K562 (cell line): ENCODE data around the gene MCL1. TPM values are rescaled to one million over a fixed set of nuclear protein-coding genes. Genes with fewer than 3 reads are reported as not detected.

ENCODE experiments used
- ATAC-seq: fragments of 200-7000 bp; cut with Tn5 transposase; 3 replicates; pipeline ENCODE4 v1.9.1; 2020; ENCODE audit warnings: moderate library complexity
- BruUV-seq: library from RNA; stranded (reverse); fragments of 400-500 nt; replicated peaks from 2 replicates; lab custom pipeline; 2021; lab: Mats Ljungman, UMichigan
- CTCF ChIA-PET: fragments of 300-600 bp; formaldehyde crosslinking; extraction: SDS; loops from one replicate; lab custom pipeline; 2021; ENCODE audit warnings: low intra/inter-chr PET ratio; lab: Yijun Ruan, JAX
- POLR2A ChIA-PET: fragments of 300-600, 350-650 bp; sonication (Branson Sonifier 250); formaldehyde crosslinking; extraction: SDS; loops from one replicate; lab custom pipeline; 2021; ENCODE audit warnings: antibody characterized with exemption, inconsistent platforms; lab: Yijun Ruan, JAX
- DNase-seq, 4 experiments: peaks; one replicate each; pipeline versions ENCODE4 v3.0.0 to v3.0.0-alpha.2; 2011 to 2018; ENCODE audit warnings: low spot score in 3 of 4, mixed read lengths in 3 of 4; ENCODE audit errors: extremely low read depth in 1 of 4
- FAIRE-seq: peaks from 2 replicates; lab custom pipeline; 2011; peaks lifted over from hg19 to GRCh38; lab: Jason Lieb, UNC
- H2AFZ ChIP-seq: 2 replicates; pipeline ENCODE4 v1.6.0; 2011; ENCODE audit warnings: low read depth, low read length, control low read depth, inconsistent platforms
- H3K27ac ChIP-seq: fragments of 200-600 bp; 3 replicates; pipeline ENCODE4 v1.8.0; 2011; ENCODE audit warnings: low read depth, mild to moderate bottlenecking, control low read depth, inconsistent platforms, low read length, moderate library complexity, mixed read lengths; ENCODE audit errors: extremely low read depth
- H3K27me3 ChIP-seq, 2 experiments: fragments of 300-600 bp in 1 of 2; 2 replicates in 1 of 2; 3 replicates in 1 of 2; pipeline versions ENCODE4 v1.6.0 to v1.8.0; 2011; ENCODE audit warnings: inconsistent platforms in 2 of 2, low read length in 2 of 2, mild to moderate bottlenecking in 1 of 2, mixed read lengths in 1 of 2, moderate library complexity in 1 of 2; ENCODE audit not compliant: control insufficient read depth in 2 of 2, insufficient read depth in 2 of 2
- H3K36me3 ChIP-seq: fragments of 300-600 bp; 3 replicates; pipeline ENCODE4 v1.8.0; 2011; ENCODE audit warnings: mild to moderate bottlenecking, low read length, inconsistent platforms; ENCODE audit not compliant: control insufficient read depth, insufficient read depth
- H3K4me1 ChIP-seq, 2 experiments: fragments of 200-600 bp in 1 of 2; replicated peaks in 1 of 2; 2 replicates in 1 of 2; 3 replicates in 1 of 2; pipeline versions ENCODE4 v1.5.1 to v1.8.0; 2011; ENCODE audit warnings: inconsistent platforms in 2 of 2, low read length in 2 of 2, mild to moderate bottlenecking in 1 of 2, mixed read lengths in 1 of 2, moderate library complexity in 1 of 2; ENCODE audit not compliant: control insufficient read depth in 2 of 2, insufficient read depth in 2 of 2
- H3K4me2 ChIP-seq: 2 replicates; pipeline ENCODE4 v1.6.1; 2011; ENCODE audit warnings: low read length, control low read depth, inconsistent platforms, mixed read lengths; ENCODE audit not compliant: insufficient read depth
- H3K4me3 ChIP-seq: fragments of 200-600 bp; sonication (generic), shearing (Covaris generic); 2 replicates; pipeline ENCODE4 v1.5.1; 2016; ENCODE audit warnings: control low read depth, inconsistent platforms
- H3K79me2 ChIP-seq: fragments of 200-600 bp; 3 replicates; pipeline ENCODE4 v1.8.0; 2011; ENCODE audit warnings: low read length, inconsistent platforms; ENCODE audit not compliant: control insufficient read depth, insufficient read depth
- H3K9ac ChIP-seq, 2 experiments: 2 replicates each; pipeline versions ENCODE4 v1.6.0 to v1.6.1; 2011; ENCODE audit warnings: low read depth in 2 of 2, low read length in 2 of 2, control low read depth in 1 of 2, inconsistent platforms in 1 of 2, mild to moderate bottlenecking in 1 of 2, mixed read lengths in 1 of 2; ENCODE audit not compliant: insufficient read depth in 1 of 2
- H3K9me1 ChIP-seq: one replicate; pipeline ENCODE4 v1.6.0; 2011; ENCODE audit warnings: inconsistent platforms, mild to moderate bottlenecking, low read length, moderate library complexity; ENCODE audit not compliant: control insufficient read depth, insufficient read depth
- H3K9me3 ChIP-seq: replicated peaks from 2 replicates; pipeline ENCODE4 v1.5.1; 2011; ENCODE audit warnings: low read depth, low read length, inconsistent platforms; ENCODE audit not compliant: control insufficient read depth, insufficient read depth
- H4K20me1 ChIP-seq: replicated peaks from 2 replicates; pipeline ENCODE4 v1.6.1; 2011; ENCODE audit warnings: low read length, inconsistent platforms, mixed read lengths; ENCODE audit not compliant: control insufficient read depth, insufficient read depth
- CREB3 ChIP-seq: fragments of 450-650 bp; conservative IDR thresholded peaks from 2 replicates; pipeline ENCODE4 v1.6.1; 2016; ENCODE audit warnings: missing genetic modification characterization, low read depth, mild to moderate bottlenecking, missing compliant biosample characterization, moderate library complexity
- DEAF1 ChIP-seq: fragments of 450-650 bp; formaldehyde crosslinking; IDR thresholded peaks from 2 replicates; pipeline ENCODE4 v1.4.0; 2020; ENCODE audit warnings: mild to moderate bottlenecking, moderate library complexity
- FOXP1 ChIP-seq: sonication (generic); formaldehyde crosslinking; IDR thresholded peaks from 2 replicates; pipeline ENCODE4 v1.8.0; 2022; ENCODE audit warnings: mild to moderate bottlenecking, missing genetic modification reagents
- HINFP ChIP-seq: fragments of 450-650 bp; conservative IDR thresholded peaks from 2 replicates; pipeline ENCODE4 v1.6.1; 2016; ENCODE audit warnings: missing genetic modification characterization, low read depth, mild to moderate bottlenecking, control low read depth, missing compliant biosample characterization
- MXD1 ChIP-seq: fragments of 250-450 bp; sonication (Bioruptor Pico); IDR thresholded peaks from 2 replicates; pipeline ENCODE4 v1.8.0; 2021; ENCODE audit warnings: borderline replicate concordance, mild to moderate bottlenecking, moderate library complexity; ENCODE audit not compliant: poor library complexity, severe bottlenecking
- RBM34 ChIP-seq: fragments of 200-400 bp; formaldehyde crosslinking; IDR thresholded peaks from 2 replicates; pipeline ENCODE4 v1.6.1; 2018; ENCODE audit warnings: low read length, borderline replicate concordance; ENCODE audit not compliant: insufficient read depth
- SMARCC2 ChIP-seq: fragments of 450-650 bp; IDR thresholded peaks from 2 replicates; pipeline ENCODE4 v1.6.1; 2017; ENCODE audit warnings: antibody characterized with exemption, moderate library complexity, mild to moderate bottlenecking, low read depth
- ZNF277 ChIP-seq: fragments of 250-450 bp; sonication (Bioruptor Pico); IDR thresholded peaks from 2 replicates; pipeline ENCODE4 v1.8.0; 2022; ENCODE audit warnings: inconsistent platforms, mild to moderate bottlenecking, moderate library complexity, borderline replicate concordance
- ZNF354B ChIP-seq: fragments of 250-450 bp; sonication (Bioruptor Pico); IDR thresholded peaks from 2 replicates; pipeline ENCODE4 v1.4.0; 2020
- WGBS: fragments of 100-300 bp; shearing (Covaris generic); methylation state at CpG from one replicate; pipeline ENCODE4 v1.1.6; 2016; ENCODE audit warnings: low coverage, mixed read lengths; ENCODE audit not compliant: insufficient coverage; ENCODE audit errors: missing lambda C conversion rate; 5-methylcytosine and 5-hydroxymethylcytosine counted together
- in situ Hi-C: fragments of 300-500 bp; cut with MboI; formaldehyde crosslinking; loops from 4 replicates; pipeline ENCODE4 v1.15.0; 2018; ENCODE audit warnings: inconsistent platforms, mixed read lengths
- intact Hi-C: fragments of 100-400 bp; cut with micrococcal nuclease; formaldehyde crosslinking; loops from 2 replicates; pipeline ENCODE4 v1.14.2; 2022
- polyA plus RNA-seq, 8 experiments: library from polyadenylated mRNA; depleted of rRNA in 4 of 8; stranded (reverse) in 5 of 8; unstranded in 3 of 8; fragments of >200 nt; fragmentation: Nextera tagmentation in 2 of 8; fragmentation: Illumina TruSeq in 1 of 8; extraction: Ambion mirVana in 2 of 8; extraction: Trizol in 1 of 8; gene quantifications; 2 replicates each; pipeline versions ENCODE4 v1.2.1 to v1.2.3, GENCODE V29; 2011 to 2014; ENCODE audit warnings: inconsistent platforms in 1 of 8, missing spikeins in 1 of 8
- total RNA-seq, 7 experiments: library from RNA; depleted of rRNA in 6 of 7; stranded (reverse); fragments of >200 nt in 6 of 7; fragmentation: Illumina TruSeq in 2 of 7; extraction: Trizol in 2 of 7; gene quantifications; 2 replicates each; pipeline versions ENCODE4 v1.2.1 to v1.2.3, GENCODE V29; 2011 to 2021; ENCODE audit warnings: low replicate concordance in 1 of 7

Gene MCL1
- total and polyA plus RNA-seq, 9 of the 15 experiments (the other 6 are each of a cell fraction or from before 2014, with no cell fraction given) = 27.1 to 224 (median 138) TPM

GRCh38 chr1:150560576-150561253 lies 18.7 kb downstream of the MCL1 start (continued):
- peak; percentile 64 for TF ChIP-seq DEAF1 (CRISPR knock-in tag)
- no peak for TF ChIP-seq CREB3 (tag)
- no peak for TF ChIP-seq MXD1
- TF ChIP-seq ZNF354B = no peak
- TF ChIP-seq, all 486 proteins: peak for 29

GRCh38 chr1:150560011-150560438 lies 19.4 kb downstream of the MCL1 start:
- WGBS = 30% methylated on average over 9 of the region's 9 CpGs
- no peaks in the 10 kb centered on the region for H3K27me3 ChIP-seq
- in situ Hi-C loops (loop anchor here (10.0 kb wide), 1 partner anchor 435 kb away; no protein-coding TSS in a partner anchor), intact Hi-C loops (loop anchor here (1.0 to 5.0 kb wide), 4 partner anchors 75 to 437 kb away; partner anchors contain the start of gene GOLPH3L)
- no TSS peak for BruUV-seq
- POLR2A ChIA-PET = interaction anchor here (0.5 to 2.7 kb wide), 11 partner anchors 7 to 468 kb away, joined by 3 to 21 read pairs (median 3); partner anchors contain the start of genes ADAMTSL4 and MINDY1
- CTCF ChIA-PET = interaction anchor here (0.6 to 1.3 kb wide), 4 partner anchors 96 to 305 kb away, joined by 3 to 5 read pairs (median 4); no protein-coding TSS in a partner anchor
- peaks cover 6% of the 10 kb centered on the region for H3K9me1 ChIP-seq
- H3K4me2 ChIP-seq = peak overlapping the region; percentile 36
- peak; percentile 52 for ATAC-seq
- peak; percentile 69 to 84 (median 75) for DNase-seq
- peaks cover 19% of the 10 kb centered on the region for H4K20me1 ChIP-seq
- H2AFZ ChIP-seq = no peak overlapping the region
- H3K4me1 ChIP-seq = peaks cover 38 to 76% of the 10 kb centered on the region in 2 experiments
- peak overlapping the region; percentile 81 for H3K27ac ChIP-seq
- no peaks in the 10 kb centered on the region for H3K9me3 ChIP-seq
- peak; percentile 86 for FAIRE-seq
- H3K4me3 ChIP-seq = no peak overlapping the region
- H3K9ac ChIP-seq = peak overlapping the region; percentile 7 to 15; a peak in 2 of 4 replicates
- H3K79me2 ChIP-seq = peaks cover 45% of the 10 kb centered on the region
- H3K36me3 ChIP-seq = peaks cover 84% of the 10 kb centered on the region
- TF ChIP-seq RBM34 (no peak), DEAF1 (CRISPR knock-in tag) (0 out of 2 replicates have a peak, but pooled peaks have one; percentile 7), HINFP (tag) (no peak), ZNF277 (CRISPR knock-in tag) (no peak), SMARCC2 (no peak), FOXP1 (no peak)
